Loucy (cell line): ENCODE data around the gene ZER1.

ENCODE experiments used
- EZH2phosphoT487 ChIP-seq: fragments of 200-600 bp; IDR thresholded peaks from 2 replicates; pipeline ENCODE4 v1.6.1; 2018; ENCODE audit warnings: antibody characterized with exemption, mild to moderate bottlenecking, moderate library complexity, borderline replicate concordance
- TF ChIP-seq, protein P1 (sequence below): fragments of 200-600 bp; sonication (generic); conservative IDR thresholded peaks from 2 replicates; pipeline ENCODE4 v1.5.1; 2014; ENCODE audit warnings: mild to moderate bottlenecking, antibody characterized with exemption, low read length

GRCh38 chr9:128753627-128754026, 18.1 kb downstream of the ZER1 start:
- no peak for TF ChIP-seq EZH2phosphoT487
- TF ChIP-seq, protein P1, sequence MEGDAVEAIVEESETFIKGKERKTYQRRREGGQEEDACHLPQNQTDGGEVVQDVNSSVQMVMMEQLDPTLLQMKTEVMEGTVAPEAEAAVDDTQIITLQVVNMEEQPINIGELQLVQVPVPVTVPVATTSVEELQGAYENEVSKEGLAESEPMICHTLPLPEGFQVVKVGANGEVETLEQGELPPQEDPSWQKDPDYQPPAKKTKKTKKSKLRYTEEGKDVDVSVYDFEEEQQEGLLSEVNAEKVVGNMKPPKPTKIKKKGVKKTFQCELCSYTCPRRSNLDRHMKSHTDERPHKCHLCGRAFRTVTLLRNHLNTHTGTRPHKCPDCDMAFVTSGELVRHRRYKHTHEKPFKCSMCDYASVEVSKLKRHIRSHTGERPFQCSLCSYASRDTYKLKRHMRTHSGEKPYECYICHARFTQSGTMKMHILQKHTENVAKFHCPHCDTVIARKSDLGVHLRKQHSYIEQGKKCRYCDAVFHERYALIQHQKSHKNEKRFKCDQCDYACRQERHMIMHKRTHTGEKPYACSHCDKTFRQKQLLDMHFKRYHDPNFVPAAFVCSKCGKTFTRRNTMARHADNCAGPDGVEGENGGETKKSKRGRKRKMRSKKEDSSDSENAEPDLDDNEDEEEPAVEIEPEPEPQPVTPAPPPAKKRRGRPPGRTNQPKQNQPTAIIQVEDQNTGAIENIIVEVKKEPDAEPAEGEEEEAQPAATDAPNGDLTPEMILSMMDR = no peak
